Sigmoid colon (tissue), 7 donors: ENCODE results near the gene CSNK1D. TPM values are rescaled to one million over a fixed set of nuclear protein-coding genes. Genes with fewer than 3 reads are reported as not detected.

ENCODE experiments used
- DNase-seq: peaks from one replicate; pipeline ENCODE4 v3.0.0-alpha.2; 2019
- H3K27ac ChIP-seq, 4 donors: fragments of 200-600 bp; sonication (generic); one replicate each; pipeline ENCODE4 v1.5.1; 2016 to 2019; ENCODE audit warnings: mild to moderate bottlenecking in 1 of 4
- H3K27me3 ChIP-seq, 3 donors: fragments of 200-600 bp; sonication (generic); one replicate each; pipeline ENCODE4 v1.5.1; 2019; ENCODE audit warnings: mild to moderate bottlenecking in 1 of 3
- H3K36me3 ChIP-seq, 4 donors: fragments of 200-600 bp; sonication (generic); one replicate each; pipeline ENCODE4 v1.5.1; 2016 to 2019
- H3K4me1 ChIP-seq, 4 donors: fragments of 200-600 bp; sonication (generic); one replicate each; pipeline ENCODE4 v1.5.1; 2017 to 2019
- H3K4me3 ChIP-seq, 4 donors: fragments of 200-600 bp; sonication (generic); one replicate each; pipeline ENCODE4 v1.5.1; 2017 to 2019; ENCODE audit warnings: mild to moderate bottlenecking in 2 of 4, moderate library complexity in 1 of 4
- H3K9me3 ChIP-seq, 4 donors: fragments of 200-600 bp in 3 of 4; sonication (generic) in 3 of 4; one replicate each; pipeline versions ENCODE4 v1.5.1 to v1.6.1; 2013 to 2019
- EP300 ChIP-seq, 4 donors: sonication (generic); formaldehyde crosslinking; IDR thresholded peaks; one replicate each; pipeline ENCODE4 v1.6.1; 2017; ENCODE audit warnings: antibody characterized with exemption in 4 of 4
- POLR2A ChIP-seq, 2 donors: fragments of 450-650 bp; IDR thresholded peaks; one replicate each; pipeline ENCODE4 v1.6.1; 2016; ENCODE audit warnings: antibody characterized with exemption in 2 of 2, mild to moderate bottlenecking in 2 of 2, moderate library complexity in 2 of 2
- POLR2AphosphoS5 ChIP-seq, 4 donors: sonication (generic); formaldehyde crosslinking; IDR thresholded peaks; one replicate each; pipeline ENCODE4 v1.6.1; 2017; ENCODE audit warnings: antibody characterized with exemption in 4 of 4
- WGBS, 2 donors: extraction: QIAGEN DNeasy Blood & Tissue Kit; methylation state at CpG; one replicate each; pipeline ENCODE4 v1.1.7; 2013; 5-methylcytosine and 5-hydroxymethylcytosine counted together
- intact Hi-C: fragments of 100-400 bp; cut with DNase I; formaldehyde crosslinking; loops from one replicate; pipeline ENCODE4 v1.15.1; 2023
- polyA plus RNA-seq, 3 donors: library from polyadenylated mRNA; stranded (reverse); fragments of 200-250 nt; gene quantifications; one replicate each; pipeline ENCODE4 v1.2.3, GENCODE V29; 2013
- total RNA-seq, 4 donors: library from RNA; depleted of rRNA; stranded (reverse); fragments of >200 nt; gene quantifications; one replicate each; pipeline ENCODE4 v1.1.0, GENCODE V29; 2016
- TF ChIP-seq, protein P1 (sequence below), 4 experiments: fragments of 450-650 bp in 3 of 4; fragments of 200-600 bp in 1 of 4; IDR thresholded peaks; one replicate each; pipeline ENCODE4 v1.5.1; 2016 to 2019; ENCODE audit warnings: antibody characterized with exemption in 4 of 4, mild to moderate bottlenecking in 3 of 4, moderate library complexity in 2 of 4
- donor health status: healthy with polysubstance abuse.
- donor health status: Bipolar disorder and iron deficiency.
- donor health status: healthy.

Gene CSNK1D
- 10 to 100 TPM; 45.1 to 61.2 (median 48.9) TPM for total RNA-seq
- 100 to 1,000 TPM in 1 of 3 donors, 10 to 100 TPM in 2; 55.9 to 142 (median 86.2) TPM for polyA plus RNA-seq

- 3 to 6% methylated on average over 80 of the region's 80 CpGs for WGBS, 2 donors
- peak; percentile 88 to 91 for TF ChIP-seq POLR2A (IDR thresholded peaks at IDR 0.05)
- TF ChIP-seq POLR2AphosphoS5 (IDR thresholded peaks at IDR 0.05), result peak; percentile 80 to 99 (median 91)
- peak in 2 of 4 donors; percentile 53 to 72 for TF ChIP-seq EP300 (IDR thresholded peaks at IDR 0.05)
- TF ChIP-seq, protein P1, sequence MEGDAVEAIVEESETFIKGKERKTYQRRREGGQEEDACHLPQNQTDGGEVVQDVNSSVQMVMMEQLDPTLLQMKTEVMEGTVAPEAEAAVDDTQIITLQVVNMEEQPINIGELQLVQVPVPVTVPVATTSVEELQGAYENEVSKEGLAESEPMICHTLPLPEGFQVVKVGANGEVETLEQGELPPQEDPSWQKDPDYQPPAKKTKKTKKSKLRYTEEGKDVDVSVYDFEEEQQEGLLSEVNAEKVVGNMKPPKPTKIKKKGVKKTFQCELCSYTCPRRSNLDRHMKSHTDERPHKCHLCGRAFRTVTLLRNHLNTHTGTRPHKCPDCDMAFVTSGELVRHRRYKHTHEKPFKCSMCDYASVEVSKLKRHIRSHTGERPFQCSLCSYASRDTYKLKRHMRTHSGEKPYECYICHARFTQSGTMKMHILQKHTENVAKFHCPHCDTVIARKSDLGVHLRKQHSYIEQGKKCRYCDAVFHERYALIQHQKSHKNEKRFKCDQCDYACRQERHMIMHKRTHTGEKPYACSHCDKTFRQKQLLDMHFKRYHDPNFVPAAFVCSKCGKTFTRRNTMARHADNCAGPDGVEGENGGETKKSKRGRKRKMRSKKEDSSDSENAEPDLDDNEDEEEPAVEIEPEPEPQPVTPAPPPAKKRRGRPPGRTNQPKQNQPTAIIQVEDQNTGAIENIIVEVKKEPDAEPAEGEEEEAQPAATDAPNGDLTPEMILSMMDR (IDR thresholded peaks at IDR 0.05), result no peak
- Histone ChIP-seq H3K4me3 (peak within 1 kb of the TSS; percentile 77 to 99 (median 93)), H3K4me1 (peaks cover 0 to 57% (median 55%) of the 10 kb centered on the region in 4 donors), H3K36me3 (peaks cover 0 to 20% (median 2%) of the 10 kb centered on the region in 4 donors), H3K9me3 (no peaks in the 10 kb centered on the region), H3K27me3 (no peaks in the 10 kb centered on the region), H3K27ac (peak within 1 kb of the TSS; percentile 97 to 100 (median 98))
- peak; percentile 95 for DNase-seq
- intact Hi-C loops, result loop anchor here (2.0 kb wide), 2 partner anchors 19 to 33 kb away; no protein-coding TSS in a partner anchor
Measured at GRCh38 chr17:82273327-82274133, at the start of gene CSNK1D. Gene CSNK1D, minus strand, starts transcription at chr17:82273700. Its CDS starts 319 bp downstream, at chr17:82273381.

DNA sequence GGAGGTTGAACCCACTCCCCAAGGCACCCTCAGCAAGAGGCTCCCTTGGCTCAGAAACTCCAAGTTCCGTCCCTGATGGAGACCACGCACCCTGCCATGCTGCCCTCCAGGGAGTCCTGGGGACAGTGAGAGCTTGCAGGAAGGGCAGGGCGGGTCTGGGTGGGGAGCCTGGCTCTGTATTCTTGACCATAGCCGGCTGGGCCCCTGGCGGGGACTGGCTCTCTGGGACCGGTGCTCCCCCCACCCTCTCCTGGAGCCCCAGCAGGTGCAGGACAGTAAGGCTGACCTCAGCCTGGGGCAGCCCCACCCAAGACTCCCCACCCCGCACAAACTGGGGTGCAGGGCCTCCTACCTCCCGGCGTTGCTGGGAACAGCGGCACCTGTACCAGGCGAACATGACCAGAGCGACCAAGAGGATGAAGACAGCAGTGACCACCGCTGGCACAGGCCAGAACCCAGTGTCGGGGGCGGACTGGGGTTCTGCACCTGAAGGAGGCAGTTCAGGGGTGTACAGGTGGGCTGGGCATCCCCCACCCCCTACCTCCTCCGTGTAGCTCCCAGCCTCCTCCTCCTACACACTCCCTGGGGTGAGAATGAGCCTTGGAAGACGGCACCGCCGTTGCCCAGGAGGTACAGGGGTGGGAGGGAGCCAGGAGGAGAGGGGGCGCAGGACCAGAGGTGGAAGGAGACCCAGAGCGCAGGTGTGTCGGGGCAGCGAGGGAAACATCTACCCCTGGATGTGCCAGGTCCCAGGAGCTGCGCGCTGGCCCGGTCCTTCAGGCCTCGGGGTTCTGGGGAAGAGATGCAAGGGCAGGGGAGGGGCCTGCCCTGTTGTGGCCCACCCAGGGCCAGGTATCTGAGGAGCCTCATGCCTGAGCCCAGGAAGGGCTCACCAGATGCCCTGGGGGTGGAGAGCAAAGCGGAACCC is 49.3 kb upstream of the CSNK1D start:
- WGBS, 2 donors, result 72 to 88% methylated on average over 28 of the region's 28 CpGs

GRCh38 chr17:82321947-82322466 is 48.5 kb upstream of the CSNK1D start:
- Histone ChIP-seq H3K36me3 (peaks cover 0 to 5% (median 0%) of the 10 kb centered on the region in 4 donors), H3K27ac (no peak overlapping the region), H3K27me3 (no peaks in the 10 kb centered on the region), H3K4me3 (no peak overlapping the region), H3K4me1 (peaks cover 0 to 9% (median 6%) of the 10 kb centered on the region in 4 donors), H3K9me3 (no peaks in the 10 kb centered on the region)
- no peak for TF ChIP-seq POLR2AphosphoS5 (IDR thresholded peaks at IDR 0.05)
- no peak for TF ChIP-seq POLR2A (IDR thresholded peaks at IDR 0.05)
- TF ChIP-seq, protein P1 (IDR thresholded peaks at IDR 0.05), result no peak
- no peak for TF ChIP-seq EP300 (IDR thresholded peaks at IDR 0.05)
- no peak for DNase-seq
- 62 to 75% methylated on average over 21 of the region's 21 CpGs for WGBS, 2 donors
- intact Hi-C loops, result loop anchor here (1.0 to 2.0 kb wide), 3 partner anchors 23 to 117 kb away; no protein-coding TSS in a partner anchor

More for the DNA sequence above, 49.3 kb upstream of the CSNK1D start:
- TF ChIP-seq POLR2AphosphoS5 (IDR thresholded peaks at IDR 0.05) (no peak), EP300 (IDR thresholded peaks at IDR 0.05) (no peak), POLR2A (IDR thresholded peaks at IDR 0.05) (no peak)
- TF ChIP-seq, protein P1 (IDR thresholded peaks at IDR 0.05), result no peak
- Histone ChIP-seq H3K27ac (no peak overlapping the region), H3K4me1 (peaks cover 0 to 9% (median 6%) of the 10 kb centered on the region in 4 donors), H3K9me3 (no peaks in the 10 kb centered on the region), H3K27me3 (no peaks in the 10 kb centered on the region), H3K4me3 (no peak overlapping the region), H3K36me3 (peaks cover 0 to 5% (median 0%) of the 10 kb centered on the region in 4 donors)
- intact Hi-C loops, result no loop called here
- DNase-seq, result no peak
